Measurements from ENCODE around the gene SLC27A5.

The SLC27A5 gene

GRCh38 chr19:58519087-58519354 is 7.2 kb upstream of the SLC27A5 start:
- DNase-seq (ENCODE audit: low read depth): peak; percentile 43
- H3K4me3 ChIP-seq (ENCODE audit: low read depth, low read length): peak overlapping the region; percentile 81
- TF ChIP-seq CTCF (IDR thresholded peaks at IDR 0.05; ENCODE audit: control insufficient read depth, extremely low read depth, insufficient read depth): peak; percentile 68

- H3K4me3 ChIP-seq (ENCODE audit: low read depth, low read length): peak overlapping the region; percentile 81
Observed at GRCh38 chr19:58518256-58519086, 6.7 kb upstream of the SLC27A5 start.

GRCh38 chr19:58516964-58517833 is 5.4 kb upstream of the SLC27A5 start:
- peak; percentile 30 for TF ChIP-seq CTCF (IDR thresholded peaks at IDR 0.05; ENCODE audit: control insufficient read depth, extremely low read depth, insufficient read depth)
- DNase-seq (ENCODE audit: low read depth): no peak
- H3K4me3 ChIP-seq (ENCODE audit: low read depth, low read length): no peak overlapping the region

More at GRCh38 chr19:58518256-58519086, 6.7 kb upstream of the SLC27A5 start:
- DNase-seq (ENCODE audit: low read depth): no peak
- TF ChIP-seq CTCF (IDR thresholded peaks at IDR 0.05; ENCODE audit: control insufficient read depth, extremely low read depth, insufficient read depth): no peak

GRCh38 chr19:58516246-58516836 is 4.5 kb upstream of the SLC27A5 start:
- TF ChIP-seq CTCF (IDR thresholded peaks at IDR 0.05; ENCODE audit: control insufficient read depth, extremely low read depth, insufficient read depth): no peak
- no peak for DNase-seq (ENCODE audit: low read depth)
- no peak overlapping the region for H3K4me3 ChIP-seq (ENCODE audit: low read depth, low read length)

- no peak for TF ChIP-seq CTCF (IDR thresholded peaks at IDR 0.05; ENCODE audit: control insufficient read depth, extremely low read depth, insufficient read depth)
- H3K4me3 ChIP-seq (ENCODE audit: low read depth, low read length): peak overlapping the region; percentile 87; the same call in 1 of the 2 replicates
- DNase-seq (ENCODE audit: low read depth): no peak
Observed at GRCh38 chr19:58515259-58515658, 3.5 kb upstream of the SLC27A5 start.

- TF ChIP-seq CTCF (IDR thresholded peaks at IDR 0.05; ENCODE audit: control insufficient read depth, extremely low read depth, insufficient read depth): no peak
- no peak for DNase-seq (ENCODE audit: low read depth)
- peak overlapping the region; percentile 87 for H3K4me3 ChIP-seq (ENCODE audit: low read depth, low read length)
Observed at GRCh38 chr19:58514564-58515022, 2.8 kb upstream of the SLC27A5 start.
